Left renal pelvis (tissue), 4 donors: ENCODE measurements around the gene SULT1A2. TPM values are rescaled to one million over a fixed set of nuclear protein-coding genes. Genes with fewer than 3 reads are reported as not detected.
"Not testable (repeated sequence)": the region's sequence is repeated elsewhere in the genome, so short reads cannot be mapped to it uniquely, and the experiment has no call there.

Experiments used
- DNase-seq, 4 donors: peaks; one replicate each; pipeline ENCODE4 v3.0.0-alpha.2; 2013; ENCODE audit warnings: low read depth in 4 of 4, low spot score in 3 of 4
- polyA plus RNA-seq, 4 donors: library from polyadenylated mRNA; unstranded; fragments of 120-200 nt; gene quantifications; one replicate each; pipeline ENCODE4 v1.2.1, GENCODE V29; 2013; ENCODE audit not compliant: insufficient read length in 4 of 4

Gene SULT1A2
- polyA plus RNA-seq, 4 donors = 0.73 to 2.2 (median 1.9) TPM

GRCh38 chr16:28609631-28610594, 13.1 kb upstream of the SULT1A2 start, which contains the start of gene SULT1A1:
Gene SULT1A1, minus strand, starts transcription at chr16:28610044. Its CDS starts 1,189 bp downstream, at chr16:28608855.
- DNase-seq = no peak

GRCh38 chr16:28608867-28609596, 12.2 kb upstream of the SULT1A2 start:
- not testable (repeated sequence) for DNase-seq

- DNase-seq = not testable (repeated sequence)
Measured at GRCh38 chr16:28608496-28608808, 11.6 kb upstream of the SULT1A2 start.

- not testable (repeated sequence) for DNase-seq
Measured at GRCh38 chr16:28607681-28608495, 11.0 kb upstream of the SULT1A2 start.

GRCh38 chr16:28607116-28607623, 10.3 kb upstream of the SULT1A2 start:
- DNase-seq = no peak

GRCh38 chr16:28606291-28607115, 9.7 kb upstream of the SULT1A2 start:
- DNase-seq = no peak

- DNase-seq = no peak
Measured at GRCh38 chr16:28604186-28604565, 7.3 kb upstream of the SULT1A2 start.

- no peak for DNase-seq
Measured at GRCh38 chr16:28603381-28604185, 6.7 kb upstream of the SULT1A2 start.

- no peak for DNase-seq
Measured at GRCh38 chr16:28602529-28602928, 5.7 kb upstream of the SULT1A2 start.

- not testable (repeated sequence) for DNase-seq
Measured at GRCh38 chr16:28602062-28602461, 5.2 kb upstream of the SULT1A2 start.

- not testable (repeated sequence) for DNase-seq
Measured at GRCh38 chr16:28601589-28601988, 4.7 kb upstream of the SULT1A2 start.

GRCh38 chr16:28600965-28601364, 4.1 kb upstream of the SULT1A2 start:
- DNase-seq = not testable (repeated sequence)

GRCh38 chr16:28599377-28600285, 2.8 kb upstream of the SULT1A2 start:
- not testable (repeated sequence) for DNase-seq

GRCh38 chr16:28597692-28598261, 927 bp upstream of the SULT1A2 start:
- DNase-seq = no peak

GRCh38 chr16:28596115-28596630, 677 bp downstream of the SULT1A2 start:
- no peak for DNase-seq

GRCh38 chr16:28595451-28595850, 1.4 kb downstream of the SULT1A2 start:
- DNase-seq = not testable (repeated sequence)

GRCh38 chr16:28592979-28593553, 3.8 kb downstream of the SULT1A2 start:
- DNase-seq = no peak
